GM21390 (cell line): ENCODE measurements around the gene LTF.
"Not testable (repeated sequence)": the region's sequence is repeated elsewhere in the genome, so short reads cannot be mapped to it uniquely, and the experiment has no call there.

Experiments used
- ATAC-seq: cut with Tn5 transposase; IDR thresholded peaks from one replicate; pipeline ENCODE4 v1.9.1; 2021; ENCODE audit not compliant: unreplicated experiment

LTF gene

DNA sequence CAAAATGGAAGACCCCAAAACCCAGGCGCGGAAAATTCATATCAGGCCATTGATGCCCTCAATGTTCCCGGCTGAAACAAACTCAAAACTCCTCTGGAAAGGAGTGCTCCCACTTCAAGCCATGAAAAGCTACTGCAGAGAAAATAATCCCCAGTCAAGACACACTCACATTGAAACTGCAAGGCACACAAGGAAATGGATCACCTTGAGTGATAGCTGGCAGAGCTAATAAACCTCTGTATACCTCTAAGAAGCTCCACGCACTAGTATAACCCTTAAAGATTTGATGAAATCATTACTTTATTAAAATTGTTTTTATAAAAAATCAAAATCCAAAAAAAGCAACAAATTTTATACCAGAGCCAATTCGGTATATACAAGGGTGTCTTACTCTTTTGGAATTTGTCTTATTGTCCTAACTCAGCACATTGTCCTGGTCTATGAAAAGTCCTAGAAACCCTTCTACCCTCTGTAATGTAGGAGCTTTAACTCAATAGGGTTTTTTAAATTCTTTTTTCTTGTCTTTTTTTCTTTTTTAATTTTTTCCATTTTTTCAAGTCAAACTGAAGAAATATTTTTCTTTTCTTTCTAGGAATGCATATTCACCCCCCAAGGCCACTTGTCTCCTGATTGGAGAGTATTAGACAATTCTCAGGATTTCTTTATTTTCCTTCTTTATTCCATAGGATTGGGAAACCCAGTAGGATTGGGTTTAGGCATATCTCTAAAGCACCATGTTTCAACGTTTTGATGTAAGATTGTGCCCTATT is 66.3 kb downstream of the LTF start:
- no peak for ATAC-seq

DNA sequence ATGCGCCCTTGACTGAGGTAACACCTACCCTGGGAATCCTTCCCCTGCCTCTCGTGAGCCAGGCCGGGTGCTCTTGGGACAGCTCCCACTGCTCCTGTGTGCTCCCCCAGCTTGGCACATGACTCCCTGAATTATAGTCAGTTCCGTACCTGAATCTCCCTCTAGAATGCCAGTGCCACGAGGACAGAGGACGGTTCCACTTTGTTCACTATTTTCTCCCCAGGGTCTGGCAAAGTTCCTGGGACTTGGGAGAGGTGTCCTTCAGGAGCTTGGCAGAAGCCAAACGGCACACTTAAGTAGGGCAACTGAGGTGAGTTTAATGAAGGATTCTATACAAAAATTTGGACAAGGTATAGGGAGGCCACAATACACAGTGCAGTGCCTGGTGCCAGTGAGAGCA is 67.6 kb downstream of the LTF start:
- ATAC-seq, result no peak

DNA sequence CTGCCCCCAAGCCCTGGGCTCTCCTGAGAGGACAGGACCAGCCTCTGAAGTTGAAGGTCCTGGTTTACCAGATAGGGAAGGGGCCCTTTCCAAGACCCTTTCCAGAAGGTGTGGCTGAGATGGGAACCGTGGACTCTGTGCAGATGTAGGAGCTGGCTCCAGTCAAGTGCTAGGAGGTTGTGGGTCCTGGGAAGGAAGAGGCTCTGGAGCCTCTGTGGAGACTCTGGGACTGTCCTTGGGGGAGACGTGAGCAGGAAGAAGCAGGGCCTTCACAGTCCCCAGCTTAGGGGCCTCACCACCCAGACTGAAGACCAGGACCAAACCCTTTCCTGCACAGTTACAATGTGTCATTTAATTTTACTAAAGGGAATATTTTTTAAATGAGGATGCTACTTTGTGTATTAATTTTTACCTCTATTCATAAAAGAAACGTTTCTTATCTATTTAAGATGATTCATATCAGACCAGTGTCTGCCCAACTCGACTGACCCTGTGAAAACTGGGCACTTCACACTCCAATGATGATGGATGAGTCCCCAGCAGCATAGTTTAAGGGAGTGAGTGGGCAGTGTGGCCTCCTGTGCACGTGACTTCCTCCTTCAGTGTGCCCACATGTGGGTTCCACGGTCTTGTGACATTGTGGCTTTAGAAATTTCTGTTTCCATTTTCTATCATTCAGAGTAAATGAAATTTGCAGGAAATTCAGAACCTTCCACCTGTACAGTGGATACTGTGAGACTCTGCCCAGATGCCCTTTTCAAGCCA is 68.8 kb downstream of the LTF start:
- no peak for ATAC-seq

DNA sequence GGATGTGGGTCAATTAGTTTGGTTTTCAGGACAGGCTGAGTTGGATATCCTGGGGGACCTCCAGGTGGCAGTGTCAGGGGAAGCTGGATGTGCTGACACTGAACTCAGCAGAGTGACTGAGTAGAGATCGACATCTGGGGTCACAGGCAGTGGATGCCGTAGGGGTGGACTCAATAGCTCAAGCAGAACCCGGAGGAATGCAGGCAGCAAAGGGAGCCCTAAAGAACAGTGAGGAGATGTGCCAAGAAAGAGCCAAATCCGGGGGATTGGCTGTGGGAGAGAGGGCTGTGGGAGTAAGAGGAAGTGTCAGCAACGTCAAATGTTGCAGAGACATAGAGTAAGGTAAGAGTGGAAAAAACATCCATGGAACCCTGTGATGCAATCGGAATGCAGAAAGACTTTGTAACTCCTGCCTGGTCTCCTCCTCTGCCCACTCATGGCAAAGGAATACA is 69.5 kb downstream of the LTF start:
- no peak for ATAC-seq

DNA sequence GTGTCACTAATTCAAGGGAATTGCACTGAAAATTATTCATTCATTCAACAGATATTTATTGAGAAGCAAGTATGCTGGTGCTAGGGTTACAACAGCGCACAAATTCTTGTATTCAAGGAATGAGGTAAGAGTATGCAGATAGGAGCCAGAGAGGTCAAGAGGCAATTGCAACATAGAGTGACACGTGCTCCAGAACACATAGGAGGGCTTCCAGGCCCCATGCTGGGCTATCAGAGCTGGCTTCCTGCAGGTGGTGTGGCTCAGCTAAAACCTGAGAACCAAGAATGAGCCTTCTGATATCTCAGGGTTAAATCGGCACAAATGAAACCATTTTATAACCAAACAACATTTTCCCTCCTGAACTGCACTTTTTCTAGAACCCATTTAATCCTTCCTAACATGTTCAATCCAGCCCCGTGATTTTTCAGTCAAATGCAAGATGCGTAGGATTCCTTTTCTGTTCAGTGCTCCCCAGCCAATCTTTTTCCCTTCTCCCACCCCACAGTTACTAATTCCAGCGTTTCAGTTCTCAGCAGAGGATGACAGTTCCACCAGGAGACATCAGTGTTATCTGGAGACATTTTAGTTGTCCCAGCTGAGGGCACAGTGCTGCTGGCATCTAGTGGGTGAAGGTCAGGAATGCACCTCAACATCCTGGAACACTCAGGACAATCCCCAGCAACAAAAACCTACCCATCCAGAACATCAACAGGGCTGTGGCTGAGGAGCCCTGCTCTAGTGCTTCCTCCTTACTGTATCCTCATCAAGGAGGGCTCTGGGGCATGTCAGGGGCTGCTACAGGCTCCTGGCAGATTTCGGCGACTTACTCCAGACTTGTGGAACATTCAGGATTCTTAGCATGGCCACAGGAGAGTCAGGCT is 70.9 kb downstream of the LTF start:
- no peak for ATAC-seq

DNA sequence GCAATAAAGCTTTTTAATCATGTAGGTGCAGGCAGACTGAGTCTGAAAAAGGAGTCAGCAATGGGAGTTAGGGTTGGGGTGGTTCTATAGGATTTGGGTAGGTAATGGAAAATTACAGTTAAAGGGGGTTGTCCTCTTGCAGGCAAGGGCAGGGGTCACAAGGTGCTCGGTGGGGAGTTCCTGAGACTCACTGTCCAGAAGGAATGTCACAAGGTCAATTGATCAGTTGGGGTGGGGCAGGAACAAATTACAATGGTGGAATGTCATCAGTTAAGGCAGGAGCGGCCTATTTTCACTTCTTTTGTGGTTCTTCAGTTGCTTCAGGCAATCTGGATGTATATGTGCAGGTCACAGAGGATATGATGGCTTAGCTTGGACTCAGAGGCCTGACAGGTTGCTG is 71.7 kb downstream of the LTF start:
- no peak for ATAC-seq

DNA sequence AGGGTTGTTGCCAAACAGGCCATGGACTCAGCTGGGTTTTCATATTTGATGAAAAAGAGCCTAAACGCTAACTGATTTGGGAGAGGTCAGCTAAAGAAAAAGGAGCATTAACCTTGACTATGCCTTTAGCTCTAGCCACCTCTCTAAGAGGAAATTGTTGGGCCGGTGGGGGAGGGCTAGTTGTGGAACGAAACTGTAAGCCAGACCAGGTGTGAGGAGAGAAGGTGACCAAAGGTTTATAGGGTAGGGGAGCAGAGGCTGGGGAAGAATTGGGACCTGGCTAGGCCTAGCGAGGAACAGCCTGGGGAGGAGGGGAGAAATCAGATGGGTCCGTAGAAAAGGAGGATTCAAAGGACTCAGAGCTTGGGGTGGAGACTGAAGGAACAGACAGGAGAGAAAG is 73.2 kb downstream of the LTF start:
- ATAC-seq, result not testable (repeated sequence)

DNA sequence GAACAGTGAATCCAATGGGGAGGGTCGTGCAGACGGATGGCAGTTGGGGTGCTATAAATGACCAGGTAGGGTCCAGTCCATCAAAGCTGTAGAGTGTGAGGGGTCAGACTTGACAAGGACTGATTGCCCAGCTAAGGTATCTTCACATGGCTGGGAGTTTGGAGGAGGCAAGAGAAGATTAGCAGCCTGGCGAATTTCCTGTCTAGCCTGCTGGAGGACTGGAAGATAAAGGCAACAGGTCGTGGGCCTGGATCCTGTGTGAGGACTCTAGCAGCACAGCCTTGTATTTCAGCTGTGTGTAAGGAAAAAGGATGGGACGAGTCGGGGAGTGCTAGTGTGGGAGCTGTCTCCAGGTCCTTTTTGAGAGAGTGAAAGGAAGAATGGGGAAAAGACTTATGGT is 75.4 kb downstream of the LTF start:
- ATAC-seq, result no peak

DNA sequence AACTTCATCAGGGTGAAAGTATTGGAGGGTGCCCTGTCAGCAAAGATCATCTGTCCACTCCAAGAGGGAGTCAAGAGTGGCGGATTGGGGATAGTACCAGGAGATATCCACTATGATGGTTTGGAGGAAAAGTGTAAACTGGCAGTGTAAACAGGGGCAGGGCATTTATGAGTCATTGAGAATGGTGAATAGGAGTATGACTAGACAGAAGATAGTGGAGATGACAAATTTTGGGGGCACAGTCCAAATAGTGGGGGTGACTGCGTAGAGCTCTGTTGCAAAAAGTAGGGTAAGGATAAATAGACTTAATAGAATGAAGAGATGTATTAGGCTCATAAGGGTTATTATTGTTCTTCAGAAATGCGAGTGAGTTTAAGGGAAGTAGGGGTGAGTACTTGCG is 75.9 kb downstream of the LTF start:
- ATAC-seq, result not testable (repeated sequence)

DNA sequence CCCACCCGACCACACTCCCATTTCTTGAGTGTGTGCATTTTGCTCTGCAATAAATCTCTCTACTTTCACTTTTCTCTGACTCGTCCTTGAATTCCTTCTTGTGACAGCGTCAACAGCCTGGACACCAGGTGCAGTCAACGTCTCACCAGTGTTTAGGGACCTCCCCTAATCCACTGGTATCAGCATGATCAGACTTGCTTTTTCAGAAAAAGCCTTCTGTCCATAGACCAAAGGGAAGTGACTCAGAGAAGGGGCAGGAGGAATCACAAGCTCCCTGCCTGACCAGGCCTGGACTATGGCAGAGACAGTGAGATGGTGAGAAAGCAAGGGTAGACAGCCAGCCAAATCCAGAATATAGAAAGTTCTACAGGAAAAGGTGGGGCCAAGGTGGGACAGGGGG is 78.5 kb downstream of the LTF start:
- no peak for ATAC-seq
